ENCODE measurements around the gene ADGRD1.

Gene ADGRD1

GRCh38 chr12:131137836-131138637 is 184.3 kb downstream of the ADGRD1 start:
- Histone ChIP-seq H3K4me2 (ENCODE audit: insufficient read depth, low read length) (no peak overlapping the region), H2AFZ (ENCODE audit: low read depth, low read length) (no peak overlapping the region), H3K27me3 (ENCODE audit: insufficient read depth, low read length, poor library complexity) (no peaks in the 10 kb centered on the region), H3K79me2 (ENCODE audit: insufficient read depth, low read length) (no peaks in the 10 kb centered on the region), H3K4me1 (ENCODE audit: insufficient read depth, low read length) (no peaks in the 10 kb centered on the region), H3K4me3 (ENCODE audit: low read depth in 1 of 2, low read length in 2 of 2) (no peak overlapping the region), H3K27ac (ENCODE audit: low read length) (no peak overlapping the region), H4K20me1 (ENCODE audit: insufficient read depth, low read length) (no peaks in the 10 kb centered on the region), H3K9me3 (ENCODE audit: insufficient read depth, low read length, severe bottlenecking) (no peaks in the 10 kb centered on the region), H3K9ac (ENCODE audit: low read depth, low read length) (no peak overlapping the region), H3K36me3 (ENCODE audit: insufficient read depth, low read length) (no peaks in the 10 kb centered on the region)
- no peak for ATAC-seq (ENCODE audit: insufficient read depth, low read depth)
- DNase-seq, result no peak
- TF ChIP-seq, protein P1, sequence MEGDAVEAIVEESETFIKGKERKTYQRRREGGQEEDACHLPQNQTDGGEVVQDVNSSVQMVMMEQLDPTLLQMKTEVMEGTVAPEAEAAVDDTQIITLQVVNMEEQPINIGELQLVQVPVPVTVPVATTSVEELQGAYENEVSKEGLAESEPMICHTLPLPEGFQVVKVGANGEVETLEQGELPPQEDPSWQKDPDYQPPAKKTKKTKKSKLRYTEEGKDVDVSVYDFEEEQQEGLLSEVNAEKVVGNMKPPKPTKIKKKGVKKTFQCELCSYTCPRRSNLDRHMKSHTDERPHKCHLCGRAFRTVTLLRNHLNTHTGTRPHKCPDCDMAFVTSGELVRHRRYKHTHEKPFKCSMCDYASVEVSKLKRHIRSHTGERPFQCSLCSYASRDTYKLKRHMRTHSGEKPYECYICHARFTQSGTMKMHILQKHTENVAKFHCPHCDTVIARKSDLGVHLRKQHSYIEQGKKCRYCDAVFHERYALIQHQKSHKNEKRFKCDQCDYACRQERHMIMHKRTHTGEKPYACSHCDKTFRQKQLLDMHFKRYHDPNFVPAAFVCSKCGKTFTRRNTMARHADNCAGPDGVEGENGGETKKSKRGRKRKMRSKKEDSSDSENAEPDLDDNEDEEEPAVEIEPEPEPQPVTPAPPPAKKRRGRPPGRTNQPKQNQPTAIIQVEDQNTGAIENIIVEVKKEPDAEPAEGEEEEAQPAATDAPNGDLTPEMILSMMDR (IDR thresholded peaks at IDR 0.05; ENCODE audit: borderline replicate concordance, extremely low read depth, low read length, poor library complexity, severe bottlenecking), result no peak
- no peak for TF ChIP-seq EZH2 (IDR thresholded peaks at IDR 0.05; ENCODE audit: borderline replicate concordance, low read depth, low read length, severe bottlenecking)

DNA sequence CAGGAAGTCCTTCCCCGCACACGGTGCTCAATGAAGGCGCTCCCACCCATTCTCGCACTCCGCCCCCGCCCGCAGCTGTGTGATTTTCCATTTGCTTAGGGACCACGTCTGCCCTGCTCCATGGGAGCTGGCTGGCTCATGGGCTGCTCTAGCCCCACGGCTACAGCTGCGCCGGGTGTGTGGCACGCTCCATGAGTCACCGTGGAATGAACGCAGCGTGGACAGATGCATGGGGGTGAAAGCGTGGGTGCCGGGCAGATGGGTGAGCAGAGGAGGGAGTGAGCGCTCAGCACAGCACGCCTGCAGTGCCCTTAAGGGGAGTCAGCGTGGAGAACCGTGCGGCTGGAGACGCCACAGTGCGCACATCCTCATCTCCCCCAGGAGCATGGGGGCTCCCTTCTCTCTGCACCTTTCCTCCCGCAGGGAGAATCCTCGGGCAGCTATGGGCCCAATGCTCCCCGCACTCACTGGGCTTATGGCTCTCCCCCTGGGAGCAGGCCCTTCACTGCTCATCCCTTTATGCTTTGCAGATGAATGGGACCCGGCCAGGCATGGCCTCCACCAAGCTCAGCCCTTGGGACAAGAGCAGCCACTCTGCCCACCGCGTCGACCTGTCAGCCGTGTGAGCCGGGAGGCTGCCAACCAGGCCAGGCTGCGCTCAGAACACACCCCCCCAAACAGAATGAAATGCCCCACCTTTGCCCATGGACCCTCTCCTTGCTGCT is 185.1 kb downstream of the ADGRD1 start:
- no peak for DNase-seq
- Histone ChIP-seq H2AFZ (ENCODE audit: low read depth, low read length) (no peak overlapping the region), H3K4me3 (ENCODE audit: low read depth in 1 of 2, low read length in 2 of 2) (no peak overlapping the region), H4K20me1 (ENCODE audit: insufficient read depth, low read length) (no peaks in the 10 kb centered on the region), H3K9me3 (ENCODE audit: insufficient read depth, low read length, severe bottlenecking) (no peaks in the 10 kb centered on the region), H3K9ac (ENCODE audit: low read depth, low read length) (no peak overlapping the region), H3K36me3 (ENCODE audit: insufficient read depth, low read length) (no peaks in the 10 kb centered on the region), H3K79me2 (ENCODE audit: insufficient read depth, low read length) (no peaks in the 10 kb centered on the region), H3K27ac (ENCODE audit: low read length) (no peak overlapping the region), H3K4me1 (ENCODE audit: insufficient read depth, low read length) (no peaks in the 10 kb centered on the region), H3K27me3 (ENCODE audit: insufficient read depth, low read length, poor library complexity) (no peaks in the 10 kb centered on the region), H3K4me2 (ENCODE audit: insufficient read depth, low read length) (no peak overlapping the region)
- no peak for ATAC-seq (ENCODE audit: insufficient read depth, low read depth)
- TF ChIP-seq, protein P1 (IDR thresholded peaks at IDR 0.05; ENCODE audit: borderline replicate concordance, extremely low read depth, low read length, poor library complexity, severe bottlenecking), result no peak

DNA sequence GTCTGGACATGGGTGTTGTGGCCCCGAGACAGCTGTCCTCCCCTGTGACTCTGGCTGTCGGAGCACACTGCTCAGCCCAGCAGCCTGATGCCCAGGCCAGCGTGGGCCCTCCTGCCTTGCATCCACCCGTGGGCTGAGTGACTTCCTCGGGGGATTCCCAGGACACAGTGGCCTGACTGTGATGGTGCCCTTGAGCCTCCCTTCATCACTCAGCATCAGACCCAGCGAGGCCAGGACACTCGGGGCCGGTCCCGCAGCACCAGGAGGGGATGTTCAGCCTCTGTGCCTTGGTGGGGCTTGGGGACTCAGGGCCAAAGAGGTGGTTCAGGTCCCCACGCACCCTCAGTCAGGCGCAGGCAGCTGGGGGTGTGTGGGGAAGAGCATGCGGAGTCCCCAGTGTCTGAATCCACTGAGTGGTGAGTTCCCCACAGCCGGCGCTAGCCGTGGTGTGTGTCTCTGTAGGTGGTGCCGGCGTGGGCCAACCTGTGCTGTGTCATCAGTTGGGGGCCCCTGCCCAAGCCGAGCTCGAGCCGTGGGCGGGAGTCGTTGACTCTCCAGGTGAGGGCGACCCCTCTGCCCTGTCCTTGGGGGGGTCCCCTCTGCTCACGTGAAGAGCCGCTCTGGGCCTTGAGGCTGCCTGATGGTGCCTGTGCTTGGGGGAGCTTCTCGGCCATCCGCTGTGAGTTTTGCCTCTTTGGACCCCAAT is 185.8 kb downstream of the ADGRD1 start:
- Histone ChIP-seq H3K9ac (ENCODE audit: low read depth, low read length) (no peak overlapping the region), H3K4me3 (ENCODE audit: low read depth in 1 of 2, low read length in 2 of 2) (no peak overlapping the region), H3K9me3 (ENCODE audit: insufficient read depth, low read length, severe bottlenecking) (no peaks in the 10 kb centered on the region), H3K4me1 (ENCODE audit: insufficient read depth, low read length) (no peaks in the 10 kb centered on the region), H3K27me3 (ENCODE audit: insufficient read depth, low read length, poor library complexity) (no peaks in the 10 kb centered on the region), H3K36me3 (ENCODE audit: insufficient read depth, low read length) (no peaks in the 10 kb centered on the region), H4K20me1 (ENCODE audit: insufficient read depth, low read length) (no peaks in the 10 kb centered on the region), H3K27ac (ENCODE audit: low read length) (no peak overlapping the region), H3K79me2 (ENCODE audit: insufficient read depth, low read length) (no peaks in the 10 kb centered on the region), H3K4me2 (ENCODE audit: insufficient read depth, low read length) (no peak overlapping the region), H2AFZ (ENCODE audit: low read depth, low read length) (no peak overlapping the region)
- ATAC-seq (ENCODE audit: insufficient read depth, low read depth), result no peak
- DNase-seq, result no peak
- no peak for TF ChIP-seq EZH2 (IDR thresholded peaks at IDR 0.05; ENCODE audit: borderline replicate concordance, low read depth, low read length, severe bottlenecking)

- TF ChIP-seq, protein P1 (IDR thresholded peaks at IDR 0.05; ENCODE audit: borderline replicate concordance, extremely low read depth, low read length, poor library complexity, severe bottlenecking), result no peak
- TF ChIP-seq EZH2 (IDR thresholded peaks at IDR 0.05; ENCODE audit: borderline replicate concordance, low read depth, low read length, severe bottlenecking), result no peak
- ATAC-seq (ENCODE audit: insufficient read depth, low read depth) (no peak), DNase-seq (no peak)
- Histone ChIP-seq H3K79me2 (ENCODE audit: insufficient read depth, low read length) (no peaks in the 10 kb centered on the region), H3K4me2 (ENCODE audit: insufficient read depth, low read length) (no peak overlapping the region), H3K4me1 (ENCODE audit: insufficient read depth, low read length) (no peaks in the 10 kb centered on the region), H3K9me3 (ENCODE audit: insufficient read depth, low read length, severe bottlenecking) (no peaks in the 10 kb centered on the region), H3K27me3 (ENCODE audit: insufficient read depth, low read length, poor library complexity) (no peaks in the 10 kb centered on the region), H3K27ac (ENCODE audit: low read length) (no peak overlapping the region), H3K36me3 (ENCODE audit: insufficient read depth, low read length) (no peaks in the 10 kb centered on the region), H3K4me3 (ENCODE audit: low read depth in 1 of 2, low read length in 2 of 2) (no peak overlapping the region), H4K20me1 (ENCODE audit: insufficient read depth, low read length) (no peaks in the 10 kb centered on the region), H3K9ac (ENCODE audit: low read depth, low read length) (no peak overlapping the region), H2AFZ (ENCODE audit: low read depth, low read length) (no peak overlapping the region)
Observed at GRCh38 chr12:131140069-131140435, 186.3 kb downstream of the ADGRD1 start.

Data from DND-41 (cell line).